ENCODE data around the gene EFNA2. TPM values are rescaled to one million over a fixed set of nuclear protein-coding genes. Genes with fewer than 3 reads are reported as not detected.

EFNA2 gene
- total and polyA plus RNA-seq, 2 of the 8 experiments (the other 6 are each of a cell fraction or from before 2014, with no cell fraction given), result 4.0 to 7.0 TPM

- no peak overlapping the region for H2AK5ac ChIP-seq (ENCODE audit: low read depth, low read length)
- H3K23ac ChIP-seq (ENCODE audit: insufficient read length), result no peak overlapping the region
- H3K79me1 ChIP-seq (ENCODE audit: low read depth, low read length), result peaks cover 9% of the 10 kb centered on the region
- peak overlapping the region; percentile 27; the same call in 1 of the 2 replicates for H2BK12ac ChIP-seq (ENCODE audit: low read depth, low read length)
- peak overlapping the region; percentile 71 for H2BK120ac ChIP-seq (replicated peaks; ENCODE audit: low read depth, low read length)
- no peak for FAIRE-seq
- no peaks in the 10 kb centered on the region for H3K27me3 ChIP-seq (replicated peaks in 1 of 4; ENCODE audit: control insufficient read depth in 3 of 4, extremely low read depth in 1 of 4, insufficient read depth in 3 of 4, low read length in 3 of 4)
- no peak overlapping the region for H3K14ac ChIP-seq (ENCODE audit: insufficient read length)
- H2BK15ac ChIP-seq (ENCODE audit: low read length), result no peak overlapping the region
- H4K5ac ChIP-seq (ENCODE audit: insufficient read length, low read depth, low read length), result peak overlapping the region; percentile 68
- peak overlapping the region; percentile 48 for H3K18ac ChIP-seq (ENCODE audit: extremely low read depth, low read length)
- peak in 1 of 2 experiments; percentile 95 for DNase-seq (ENCODE audit: low read depth in 1 of 2, low spot score in 2 of 2)
- peak overlapping the region; percentile 45 to 58 (median 46); a peak in 4 of 7 replicates for H3K9ac ChIP-seq (replicated peaks in 1 of 4; ENCODE audit: extremely low read depth in 1 of 4, low read depth in 3 of 4, low read length in 3 of 4)
- peak overlapping the region; percentile 81 for H3K4ac ChIP-seq (replicated peaks; ENCODE audit: insufficient read length, low read depth, low read length)
- peak overlapping the region; percentile 80 for H4K91ac ChIP-seq (replicated peaks; ENCODE audit: insufficient read length, low read length)
- no peak overlapping the region for H3K56ac ChIP-seq (replicated peaks; ENCODE audit: insufficient read length, low read depth, low read length)
- H4K8ac ChIP-seq (ENCODE audit: extremely low read depth, insufficient read depth, low read length), result peak overlapping the region; percentile 92
- H2BK20ac ChIP-seq (ENCODE audit: low read length), result no peak overlapping the region
- CTCF ChIA-PET (ENCODE audit: partially characterized antibody), result interaction anchor here (0.6 to 7.7 kb wide), 14 partner anchors 10 to 269 kb away, joined by 3 to 212 read pairs (median 3); partner anchors contain the start of gene CIRBP
- H3K23me2 ChIP-seq (ENCODE audit: low read depth, low read length), result peaks cover 15% of the 10 kb centered on the region; the same call in 1 of the 2 replicates
- peak overlapping the region; percentile 33 to 59 (median 44) for H3K4me3 ChIP-seq (ENCODE audit: extremely low read depth in 1 of 4, insufficient read depth in 2 of 4, low read depth in 3 of 4, low read length in 4 of 4)
- peak overlapping the region; percentile 57 to 79 for H3K4me2 ChIP-seq (ENCODE audit: insufficient read depth in 1 of 2, low read depth in 2 of 2, low read length in 2 of 2)
- H3K36me3 ChIP-seq (ENCODE audit: control insufficient read depth in 2 of 4, insufficient read depth in 4 of 4, low read length in 3 of 4), result peaks cover 0 to 7% (median 0%) of the 10 kb centered on the region in 4 experiments; a peak in 2 of 8 replicates
- POLR2A ChIA-PET (ENCODE audit: partially characterized antibody), result interaction anchor here (0.7 to 10.1 kb wide), 10 partner anchors 10 to 214 kb away, joined by 3 to 355 read pairs (median 6); partner anchors contain the start of genes CIRBP, CNN2 and GPX4
- no peak overlapping the region for H3K27ac ChIP-seq (ENCODE audit: low read depth, low read length)
- WGBS, 2 experiments (ENCODE audit: extremely low coverage in 1 of 2, insufficient coverage in 1 of 2, insufficient read length in 1 of 2, insufficient replicate concordance in 2 of 2, low coverage in 1 of 2, low lambda C conversion rate in 2 of 2, missing lambda C conversion rate in 1 of 2), result 8% methylated on average over 68 of the region's 84 CpGs; no CpG with 5 or more reads in 1 of the 2 experiments
- no peak overlapping the region; the same call in 1 of the 2 replicates for H2BK5ac ChIP-seq (ENCODE audit: low read depth, low read length)
- no peaks in the 10 kb centered on the region for H3K9me3 ChIP-seq (ENCODE audit: insufficient read depth in 2 of 2, low read depth in 1 of 2, low read length in 1 of 2)
- peak overlapping the region; percentile 14; the same call in 1 of the 2 replicates for H2AFZ ChIP-seq (ENCODE audit: low read length)
- peaks cover 0 to 7% of the 10 kb centered on the region in 2 experiments; a peak in 1 of 4 replicates for H3K79me2 ChIP-seq (ENCODE audit: control insufficient read depth in 1 of 2, insufficient read depth in 2 of 2, low read length in 2 of 2)
- H4K20me1 ChIP-seq (replicated peaks in 1 of 2; ENCODE audit: control insufficient read depth in 1 of 2, insufficient read depth in 2 of 2, low read length in 2 of 2), result peaks cover 0 to 15% of the 10 kb centered on the region in 2 experiments
- H3K4me1 ChIP-seq (replicated peaks in 1 of 4; ENCODE audit: control insufficient read depth in 3 of 4, insufficient read depth in 4 of 4, low read length in 3 of 4), result peaks cover 0 to 23% (median 13%) of the 10 kb centered on the region in 4 experiments; a peak in 5 of 7 replicates
- TF ChIP-seq KDM5A (IDR thresholded peaks at IDR 0.05; ENCODE audit: low read length), result no peak
- peak; percentile 96 for TF ChIP-seq EGR1 (IDR thresholded peaks at IDR 0.05; ENCODE audit: borderline replicate concordance, low read depth, low read length)
- TF ChIP-seq PHF8 (conservative IDR thresholded peaks at IDR 0.05; ENCODE audit: low read depth, low read length), result no peak
- 0 out of 2 replicates have a peak, but pooled peaks have one; percentile 37 for TF ChIP-seq TCF12 (IDR thresholded peaks at IDR 0.05; ENCODE audit: low read depth, low read length)
- TF ChIP-seq KDM4A (IDR thresholded peaks at IDR 0.05; ENCODE audit: low read depth, low read length, severe bottlenecking), result peak; percentile 38
- TF ChIP-seq POLR2A (IDR thresholded peaks at IDR 0.05; ENCODE audit: control extremely low read depth in 1 of 2, low read depth in 2 of 2, low read length in 2 of 2), result 0 out of 3 replicates have a peak, but pooled peaks of 1 of the 2 experiments have one; percentile 26
- peak; percentile 75; the same call in 1 of the 2 replicates for TF ChIP-seq GABPA (IDR thresholded peaks at IDR 0.05; ENCODE audit: borderline replicate concordance, insufficient read depth, low read length)
- peak; percentile 73 to 90 for TF ChIP-seq RAD21 (IDR thresholded peaks at IDR 0.05 in 1 of 2, conservative IDR thresholded peaks at IDR 0.05 in 1 of 2; ENCODE audit: low read depth in 2 of 2, low read length in 2 of 2)
- no peak for TF ChIP-seq SP2 (IDR thresholded peaks at IDR 0.05; ENCODE audit: low read length)
- TF ChIP-seq SP4 (IDR thresholded peaks at IDR 0.05; ENCODE audit: low read length), result no peak
Observed at GRCh38 chr19:1239796-1240737, 45.6 kb upstream of the EFNA2 start.
